Skeletal muscle tissue (tissue), 4 donors: ENCODE data around the gene ACSF3. TPM values are rescaled to one million over a fixed set of nuclear protein-coding genes. Genes with fewer than 3 reads are reported as not detected.

Experiments
- H3K27ac ChIP-seq: one replicate; pipeline ENCODE4 v1.7.0; 2013; ENCODE audit warnings: mild to moderate bottlenecking, low read depth, low read length, inconsistent platforms
- H3K27me3 ChIP-seq, 3 donors: one replicate each; pipeline ENCODE4 v1.7.0; 2013; ENCODE audit warnings: low read length in 3 of 3; ENCODE audit not compliant: control insufficient read depth in 3 of 3, insufficient read depth in 3 of 3
- H3K36me3 ChIP-seq, 3 donors: one replicate each; pipeline ENCODE4 v1.7.0; 2013; ENCODE audit warnings: low read length in 3 of 3; ENCODE audit not compliant: control insufficient read depth in 3 of 3, insufficient read depth in 3 of 3
- H3K4me1 ChIP-seq, 3 donors: one replicate each; pipeline ENCODE4 v1.7.0; 2013; ENCODE audit warnings: low read length in 3 of 3, mild to moderate bottlenecking in 3 of 3; ENCODE audit not compliant: control insufficient read depth in 3 of 3, insufficient read depth in 3 of 3
- H3K4me3 ChIP-seq, 3 donors: one replicate each; pipeline ENCODE4 v1.7.0; 2013; ENCODE audit warnings: low read length in 3 of 3
- H3K9ac ChIP-seq, 3 donors: one replicate each; pipeline ENCODE4 v1.7.0; 2013; ENCODE audit warnings: low read length in 3 of 3, mild to moderate bottlenecking in 3 of 3, moderate library complexity in 2 of 3, low read depth in 1 of 3
- H3K9me3 ChIP-seq, 3 donors: one replicate each; pipeline ENCODE4 v1.7.0; 2013; ENCODE audit warnings: low read length in 3 of 3; ENCODE audit not compliant: control insufficient read depth in 3 of 3
- total RNA-seq: library from RNA; depleted of rRNA; stranded (reverse); fragments of >200 nt; gene quantifications from one replicate; pipeline ENCODE4 v1.2.3, GENCODE V29; 2014
- donor health status: Osteomylitis.

The ACSF3 gene
- total RNA-seq: 12.5 TPM

GRCh38 chr16:89093602-89094251 is at the start of gene ACSF3:
Gene ACSF3 (plus strand): TSS chr16:89093852. CDS start chr16:89100682, 6,830 bp downstream.
- H3K27me3 ChIP-seq: peaks cover 23 to 27% (median 26%) of the 10 kb centered on the region in 3 donors
- H3K9me3 ChIP-seq: no peaks in the 10 kb centered on the region
- H3K27ac ChIP-seq: no peak within 1 kb of the TSS
- peak within 1 kb of the TSS; percentile 84 to 89 (median 86) for H3K9ac ChIP-seq
- H3K4me3 ChIP-seq: peak within 1 kb of the TSS; percentile 91
- peaks cover 12 to 46% (median 23%) of the 10 kb centered on the region in 3 donors for H3K4me1 ChIP-seq
- H3K36me3 ChIP-seq: peaks cover 0 to 3% (median 0%) of the 10 kb centered on the region in 3 donors

GRCh38 chr16:89044418-89045180 is 49.1 kb upstream of the ACSF3 start:
- Histone ChIP-seq H3K4me1 (no peaks in the 10 kb centered on the region), H3K9me3 (peaks cover 0 to 2% (median 0%) of the 10 kb centered on the region in 3 donors), H3K36me3 (no peaks in the 10 kb centered on the region), H3K4me3 (no peak overlapping the region), H3K9ac (no peak overlapping the region), H3K27ac (no peak overlapping the region), H3K27me3 (peaks cover 78 to 87% (median 80%) of the 10 kb centered on the region in 3 donors)

GRCh38 chr16:89045181-89045815 is 48.4 kb upstream of the ACSF3 start:
- H3K27me3 ChIP-seq: peaks cover 80 to 89% (median 82%) of the 10 kb centered on the region in 3 donors

GRCh38 chr16:89045881-89046280 is 47.8 kb upstream of the ACSF3 start:
- Histone ChIP-seq H3K9ac (no peak overlapping the region), H3K4me3 (no peak overlapping the region), H3K9me3 (peaks cover 0 to 2% (median 0%) of the 10 kb centered on the region in 3 donors), H3K27me3 (peaks cover 74 to 83% (median 79%) of the 10 kb centered on the region in 3 donors), H3K27ac (no peak overlapping the region), H3K4me1 (no peaks in the 10 kb centered on the region), H3K36me3 (no peaks in the 10 kb centered on the region)

More at GRCh38 chr16:89045181-89045815, 48.4 kb upstream of the ACSF3 start:
- H3K27ac ChIP-seq: no peak overlapping the region
- H3K9ac ChIP-seq: no peak overlapping the region
- H3K4me3 ChIP-seq: no peak overlapping the region
- no peaks in the 10 kb centered on the region for H3K36me3 ChIP-seq
- no peaks in the 10 kb centered on the region for H3K4me1 ChIP-seq
- H3K9me3 ChIP-seq: peaks cover 0 to 2% (median 0%) of the 10 kb centered on the region in 3 donors

DNA sequence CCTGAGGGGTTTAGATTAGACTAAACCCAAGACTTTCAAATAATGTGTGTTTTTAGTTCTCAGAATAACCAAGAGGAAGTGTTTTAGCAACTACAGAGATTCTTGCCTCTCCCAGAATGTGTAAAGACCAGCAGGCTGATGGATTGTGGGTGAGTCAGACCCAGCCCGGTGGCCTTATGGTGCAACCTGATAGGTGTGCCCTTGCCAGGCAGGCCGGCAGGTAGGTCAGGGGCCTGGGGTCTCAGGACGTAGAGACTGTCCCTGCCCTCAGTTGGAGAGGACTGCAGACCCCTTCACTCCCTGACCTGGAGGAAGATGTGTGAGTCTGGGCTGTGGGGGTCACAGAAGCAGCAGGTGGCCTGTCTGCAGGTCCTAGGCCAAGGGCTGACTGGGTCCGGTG is 47.2 kb upstream of the ACSF3 start:
- no peaks in the 10 kb centered on the region for H3K36me3 ChIP-seq
- no peak overlapping the region for H3K4me3 ChIP-seq
- H3K9ac ChIP-seq: no peak overlapping the region
- H3K27me3 ChIP-seq: peaks cover 70 to 80% (median 75%) of the 10 kb centered on the region in 3 donors
- H3K27ac ChIP-seq: no peak overlapping the region
- no peaks in the 10 kb centered on the region for H3K4me1 ChIP-seq
- peaks cover 0 to 2% (median 0%) of the 10 kb centered on the region in 3 donors for H3K9me3 ChIP-seq

DNA sequence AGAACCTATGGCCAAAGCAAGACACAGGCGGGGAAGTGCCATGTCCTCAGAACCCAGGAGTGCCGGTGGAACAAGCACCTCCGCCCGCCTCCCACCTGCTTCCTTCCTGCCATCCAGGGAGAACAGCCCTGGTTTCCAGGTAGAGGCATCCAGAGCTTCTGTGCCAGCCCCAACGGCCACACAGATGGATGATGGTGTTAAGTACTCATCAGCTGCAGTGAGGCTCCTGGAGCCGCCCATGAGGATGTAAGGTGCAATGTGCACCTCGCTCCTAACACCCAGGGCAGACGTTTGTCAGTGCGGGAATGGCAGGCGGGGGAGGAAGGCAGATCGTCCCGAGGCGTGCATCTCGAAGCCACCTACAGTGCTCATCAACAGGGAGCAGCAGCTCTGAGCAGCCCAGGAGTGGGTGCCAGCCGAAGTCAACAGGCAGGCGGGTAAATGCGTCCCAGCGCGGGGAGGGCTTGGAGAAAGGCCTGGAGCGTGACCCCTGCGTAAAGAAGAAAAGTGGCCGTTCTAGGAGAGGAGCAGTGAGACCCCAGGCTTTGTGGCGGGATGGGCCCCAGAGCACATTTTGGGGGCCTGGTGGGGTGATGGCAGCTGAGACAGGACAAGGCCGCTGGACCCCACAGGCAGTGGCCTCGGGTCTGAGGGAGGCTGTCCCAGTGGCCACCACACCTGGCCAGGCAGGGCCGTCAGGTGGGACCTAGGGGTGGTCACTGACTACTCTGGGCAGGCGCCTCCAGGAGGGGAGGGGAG is 46.1 kb upstream of the ACSF3 start:
- Histone ChIP-seq H3K27me3 (peaks cover 77 to 87% (median 80%) of the 10 kb centered on the region in 3 donors), H3K27ac (no peak overlapping the region), H3K4me3 (no peak overlapping the region), H3K9ac (no peak overlapping the region), H3K36me3 (no peaks in the 10 kb centered on the region), H3K4me1 (peaks cover 0 to 8% (median 0%) of the 10 kb centered on the region in 3 donors), H3K9me3 (peaks cover 0 to 2% (median 0%) of the 10 kb centered on the region in 3 donors)

- Histone ChIP-seq H3K36me3 (no peaks in the 10 kb centered on the region), H3K9me3 (peaks cover 0 to 2% (median 0%) of the 10 kb centered on the region in 3 donors), H3K4me3 (no peak overlapping the region), H3K9ac (no peak overlapping the region), H3K4me1 (peaks cover 0 to 9% (median 0%) of the 10 kb centered on the region in 3 donors), H3K27me3 (peaks cover 79 to 88% (median 82%) of the 10 kb centered on the region in 3 donors), H3K27ac (no peak overlapping the region)
Observed at GRCh38 chr16:89048090-89048725, 45.4 kb upstream of the ACSF3 start.

- H3K27ac ChIP-seq: no peak overlapping the region
- peaks cover 0 to 9% (median 0%) of the 10 kb centered on the region in 3 donors for H3K4me1 ChIP-seq
Observed at GRCh38 chr16:89048871-89049422, 44.7 kb upstream of the ACSF3 start.

More at GRCh38 chr16:89048871-89049422, 44.7 kb upstream of the ACSF3 start:
- Histone ChIP-seq H3K36me3 (no peaks in the 10 kb centered on the region), H3K9me3 (peaks cover 0 to 2% (median 0%) of the 10 kb centered on the region in 3 donors), H3K27me3 (peaks cover 80 to 88% (median 82%) of the 10 kb centered on the region in 3 donors), H3K9ac (no peak overlapping the region), H3K4me3 (no peak overlapping the region)
